BE2C (cell line): Measurements from ENCODE around the gene TBC1D5.

Experiments
- DNase-seq: peaks from one replicate; pipeline ENCODE4 v3.0.0-alpha.2; 2020
- H3K27me3 ChIP-seq: fragments of 250-450 bp; sonication (Bioruptor Pico); 2 replicates; pipeline ENCODE4 v1.5.1; 2020; ENCODE audit warnings: mild to moderate bottlenecking
- H3K36me3 ChIP-seq: fragments of 250-450 bp; sonication (Bioruptor Pico); 2 replicates; pipeline ENCODE4 v1.5.1; 2020; ENCODE audit warnings: mild to moderate bottlenecking
- H3K4me1 ChIP-seq: fragments of 250-450 bp; sonication (Bioruptor Pico); 2 replicates; pipeline ENCODE4 v1.5.1; 2020
- H3K4me3 ChIP-seq: 2 replicates; pipeline ENCODE4 v1.5.1; 2011; ENCODE audit warnings: low read depth, low read length
- H3K9me3 ChIP-seq: fragments of 250-450 bp; sonication (Bioruptor Pico); 2 replicates; pipeline ENCODE4 v1.5.1; 2020
- TF ChIP-seq, protein P1 (sequence below): IDR thresholded peaks from 2 replicates; pipeline ENCODE4 v1.5.1; 2012; ENCODE audit warnings: mild to moderate bottlenecking, low read depth, low read length

Gene TBC1D5

DNA sequence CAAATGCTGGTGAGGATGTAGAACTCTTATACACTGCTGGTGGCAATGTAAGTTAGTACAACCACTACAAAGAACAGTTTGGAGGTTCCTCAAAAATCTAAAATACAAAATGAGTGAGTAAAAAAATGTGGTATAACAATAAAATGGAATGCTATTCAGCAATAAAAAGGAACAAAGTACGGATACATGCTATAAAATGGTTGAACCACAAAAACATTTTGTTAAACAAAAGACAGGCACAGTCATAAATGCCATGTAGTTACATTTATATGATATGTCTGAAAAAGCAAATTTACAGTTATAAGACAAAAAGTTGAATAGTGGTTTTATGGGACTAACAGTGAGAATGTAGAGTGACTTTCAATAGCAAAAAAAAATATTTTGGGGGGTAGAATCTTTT lies 285.8 kb downstream of the TBC1D5 start:
- Histone ChIP-seq H3K36me3 (no peaks in the 10 kb centered on the region), H3K4me3 (no peak overlapping the region)
- TF ChIP-seq, protein P1, sequence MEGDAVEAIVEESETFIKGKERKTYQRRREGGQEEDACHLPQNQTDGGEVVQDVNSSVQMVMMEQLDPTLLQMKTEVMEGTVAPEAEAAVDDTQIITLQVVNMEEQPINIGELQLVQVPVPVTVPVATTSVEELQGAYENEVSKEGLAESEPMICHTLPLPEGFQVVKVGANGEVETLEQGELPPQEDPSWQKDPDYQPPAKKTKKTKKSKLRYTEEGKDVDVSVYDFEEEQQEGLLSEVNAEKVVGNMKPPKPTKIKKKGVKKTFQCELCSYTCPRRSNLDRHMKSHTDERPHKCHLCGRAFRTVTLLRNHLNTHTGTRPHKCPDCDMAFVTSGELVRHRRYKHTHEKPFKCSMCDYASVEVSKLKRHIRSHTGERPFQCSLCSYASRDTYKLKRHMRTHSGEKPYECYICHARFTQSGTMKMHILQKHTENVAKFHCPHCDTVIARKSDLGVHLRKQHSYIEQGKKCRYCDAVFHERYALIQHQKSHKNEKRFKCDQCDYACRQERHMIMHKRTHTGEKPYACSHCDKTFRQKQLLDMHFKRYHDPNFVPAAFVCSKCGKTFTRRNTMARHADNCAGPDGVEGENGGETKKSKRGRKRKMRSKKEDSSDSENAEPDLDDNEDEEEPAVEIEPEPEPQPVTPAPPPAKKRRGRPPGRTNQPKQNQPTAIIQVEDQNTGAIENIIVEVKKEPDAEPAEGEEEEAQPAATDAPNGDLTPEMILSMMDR = no peak

DNA sequence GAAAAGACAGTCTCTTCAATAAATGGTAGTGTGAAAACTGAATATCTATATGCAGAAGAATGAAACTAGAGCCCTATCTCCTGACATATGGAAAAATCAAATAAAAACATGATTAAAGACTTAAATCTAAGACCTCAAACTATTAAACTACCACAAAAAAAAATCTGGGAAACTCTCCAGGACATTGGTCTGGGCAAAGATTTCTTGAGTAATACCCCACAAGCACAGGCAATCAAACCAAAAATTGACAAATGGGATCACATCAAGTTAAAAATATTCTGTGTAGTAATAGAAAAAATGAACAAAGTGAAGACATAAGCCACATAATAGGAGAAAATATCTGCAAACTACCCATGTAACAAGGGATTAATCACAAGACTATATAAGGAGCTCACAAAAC lies 286.4 kb downstream of the TBC1D5 start:
- no peak for DNase-seq
- H3K27me3 ChIP-seq = no peaks in the 10 kb centered on the region
- H3K9me3 ChIP-seq = no peaks in the 10 kb centered on the region
- TF ChIP-seq, protein P1 = no peak
- H3K36me3 ChIP-seq = no peaks in the 10 kb centered on the region
- H3K4me3 ChIP-seq = no peak overlapping the region
- no peaks in the 10 kb centered on the region for H3K4me1 ChIP-seq

More for the DNA sequence above, 285.8 kb downstream of the TBC1D5 start:
- H3K9me3 ChIP-seq = no peaks in the 10 kb centered on the region
- DNase-seq = no peak
- no peaks in the 10 kb centered on the region for H3K27me3 ChIP-seq
- H3K4me1 ChIP-seq = no peaks in the 10 kb centered on the region

DNA sequence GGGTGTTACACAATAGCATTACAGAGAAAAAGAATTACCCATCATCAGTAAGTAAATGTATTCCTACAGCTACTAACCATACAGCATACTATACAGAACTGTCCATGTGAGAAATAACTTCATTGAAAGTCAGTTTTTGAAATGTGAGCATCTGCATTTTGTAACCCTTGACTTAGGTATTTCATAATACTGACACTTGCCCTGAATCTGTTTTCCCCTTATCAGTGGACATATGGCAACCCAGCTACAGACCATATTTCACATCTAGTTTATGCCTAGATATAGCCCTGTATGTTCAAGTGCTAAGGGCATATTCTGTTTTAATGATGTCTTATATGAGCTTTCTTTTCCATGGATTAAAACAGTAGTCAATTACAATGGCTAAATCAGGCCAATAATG lies 297.6 kb downstream of the TBC1D5 start:
- Histone ChIP-seq H3K36me3 (no peaks in the 10 kb centered on the region), H3K9me3 (no peaks in the 10 kb centered on the region), H3K4me3 (no peak overlapping the region), H3K4me1 (no peaks in the 10 kb centered on the region), H3K27me3 (no peaks in the 10 kb centered on the region)
- TF ChIP-seq, protein P1 = no peak
- no peak for DNase-seq

DNA sequence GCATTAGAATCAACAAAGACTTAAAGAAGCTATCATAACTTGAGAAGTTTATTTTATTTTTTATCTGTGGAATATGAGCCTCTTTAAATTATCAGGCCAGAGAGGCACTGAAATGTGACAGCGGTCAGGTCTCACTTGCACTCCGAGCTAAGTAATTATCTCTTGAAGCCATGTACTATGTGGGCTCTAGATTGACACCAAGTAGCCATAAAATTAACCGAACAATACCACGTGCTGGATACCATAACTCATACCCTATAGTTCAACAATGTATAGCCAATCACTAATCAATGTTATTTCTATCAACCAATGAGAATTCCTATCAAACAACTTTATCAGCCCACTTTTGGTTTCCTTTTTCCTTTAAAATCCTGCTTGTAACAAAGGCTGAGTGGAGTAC lies 299.3 kb downstream of the TBC1D5 start:
- DNase-seq = no peak
- Histone ChIP-seq H3K9me3 (no peaks in the 10 kb centered on the region), H3K4me3 (no peak overlapping the region), H3K36me3 (no peaks in the 10 kb centered on the region), H3K4me1 (no peaks in the 10 kb centered on the region), H3K27me3 (no peaks in the 10 kb centered on the region)
- TF ChIP-seq, protein P1 = no peak

DNA sequence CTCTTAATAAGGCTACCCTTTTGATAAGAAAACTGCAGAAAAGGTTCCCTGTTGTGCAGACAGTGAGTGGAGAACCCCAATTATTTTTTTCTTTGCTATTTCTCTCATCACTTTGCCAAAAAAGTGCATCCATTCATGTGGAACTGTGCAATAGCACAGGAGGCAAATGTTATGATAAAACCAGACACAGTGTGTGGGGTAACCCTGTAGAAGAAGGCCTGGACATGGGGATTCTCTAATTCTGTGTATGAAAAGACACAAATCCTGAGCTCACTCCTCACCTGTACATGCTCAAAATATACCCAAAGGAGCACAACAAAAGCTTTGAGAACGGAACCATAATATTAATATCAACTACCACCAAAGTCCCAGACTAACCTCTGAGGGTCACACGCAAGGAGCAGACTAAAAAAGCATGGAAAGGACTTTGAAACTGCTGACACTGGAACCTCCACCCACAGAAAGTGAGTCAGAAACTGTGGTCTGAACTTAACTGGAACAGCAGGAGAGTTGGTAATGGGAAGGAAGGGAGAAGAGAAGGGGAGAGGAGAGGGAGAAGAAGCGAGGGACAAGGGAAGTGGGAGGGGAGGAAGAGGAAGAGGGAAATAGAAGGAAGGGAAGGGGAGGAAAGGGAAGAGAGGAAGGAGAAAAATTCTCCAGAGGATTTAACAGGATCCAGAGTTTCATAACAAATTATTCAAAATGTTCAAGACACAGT lies 299.9 kb downstream of the TBC1D5 start:
- Histone ChIP-seq H3K36me3 (no peaks in the 10 kb centered on the region), H3K27me3 (no peaks in the 10 kb centered on the region), H3K4me3 (no peak overlapping the region), H3K9me3 (no peaks in the 10 kb centered on the region), H3K4me1 (no peaks in the 10 kb centered on the region)
- TF ChIP-seq, protein P1 = no peak
- no peak for DNase-seq

DNA sequence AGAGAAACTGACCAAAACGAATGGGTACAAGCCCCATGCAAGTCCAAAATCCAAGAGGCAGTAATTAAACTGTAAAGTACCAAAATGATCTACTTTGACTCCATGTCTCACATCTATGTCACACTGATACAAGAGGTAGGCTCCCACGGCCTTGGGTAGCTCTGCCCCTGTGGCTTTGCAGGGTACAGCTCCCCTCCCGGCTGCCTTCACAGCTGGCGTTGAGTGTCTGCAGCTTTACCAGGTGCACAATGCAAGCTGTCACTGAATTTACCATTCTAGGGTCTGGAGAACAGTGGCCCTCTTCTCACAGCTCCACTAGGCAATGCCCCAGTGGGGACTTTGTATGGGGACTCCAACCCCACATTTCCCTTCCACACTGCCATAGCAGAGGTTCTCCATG lies 308.6 kb downstream of the TBC1D5 start:
- no peaks in the 10 kb centered on the region for H3K27me3 ChIP-seq
- TF ChIP-seq, protein P1 = no peak
- H3K9me3 ChIP-seq = no peaks in the 10 kb centered on the region
- H3K4me3 ChIP-seq = no peak overlapping the region
- no peaks in the 10 kb centered on the region for H3K36me3 ChIP-seq
- H3K4me1 ChIP-seq = no peaks in the 10 kb centered on the region
- no peak for DNase-seq
